HG02759 (cell line): ENCODE results near the gene TAS2R4.
"Not testable (repeated sequence)": the region's sequence is repeated elsewhere in the genome, so short reads cannot be mapped to it uniquely, and the experiment has no call there.

Source experiments
- ATAC-seq: cut with Tn5 transposase; IDR thresholded peaks from one replicate; pipeline ENCODE4 v1.9.1; 2021; ENCODE audit warnings: mild to moderate bottlenecking, moderate library complexity; ENCODE audit not compliant: unreplicated experiment

The TAS2R4 gene

GRCh38 chr7:141776374-141776773, at the start of gene TAS2R4:
Gene TAS2R4 (plus strand): TSS chr7:141776674. CDS start chr7:141778489, 1,815 bp downstream.
- no peak for ATAC-seq

- no peak for ATAC-seq
Measured at GRCh38 chr7:141729020-141729419, 47.5 kb upstream of the TAS2R4 start.

- no peak for ATAC-seq
Measured at GRCh38 chr7:141731476-141732149, 44.9 kb upstream of the TAS2R4 start.

GRCh38 chr7:141737118-141737835, 39.2 kb upstream of the TAS2R4 start:
- no peak for ATAC-seq

- peak; percentile 92 for ATAC-seq
Measured at GRCh38 chr7:141737836-141738591, 38.5 kb upstream of the TAS2R4 start, which contains the start of gene SSBP1. Gene SSBP1 (plus strand): TSS chr7:141738358. CDS start chr7:141739167, 809 bp downstream.

GRCh38 chr7:141738592-141739013, 37.9 kb upstream of the TAS2R4 start:
- no peak for ATAC-seq

GRCh38 chr7:141739250-141739649, 37.2 kb upstream of the TAS2R4 start:
- no peak for ATAC-seq

GRCh38 chr7:141742229-141742628, 34.2 kb upstream of the TAS2R4 start:
- no peak for ATAC-seq

- ATAC-seq = no peak
Measured at GRCh38 chr7:141744131-141744530, 32.3 kb upstream of the TAS2R4 start.

GRCh38 chr7:141748396-141748795, 28.1 kb upstream of the TAS2R4 start:
- no peak for ATAC-seq

- not testable (repeated sequence) for ATAC-seq
Measured at GRCh38 chr7:141751904-141752303, 24.6 kb upstream of the TAS2R4 start.

GRCh38 chr7:141752634-141753033, 23.8 kb upstream of the TAS2R4 start:
- no peak for ATAC-seq

GRCh38 chr7:141754939-141755338, 21.5 kb upstream of the TAS2R4 start:
- ATAC-seq = no peak

GRCh38 chr7:141763797-141764196, 12.7 kb upstream of the TAS2R4 start, which contains the start of gene TAS2R3:
Gene TAS2R3 (plus strand): TSS chr7:141764097. CDS start chr7:141764159, 62 bp downstream.
- no peak for ATAC-seq

- not testable (repeated sequence) for ATAC-seq
Measured at GRCh38 chr7:141770083-141770583, 6.3 kb upstream of the TAS2R4 start.

- peak; percentile 72 for ATAC-seq
Measured at GRCh38 chr7:141785706-141786552, 9.5 kb downstream of the TAS2R4 start.

- no peak for ATAC-seq
Measured at GRCh38 chr7:141788296-141788695, 11.8 kb downstream of the TAS2R4 start.

GRCh38 chr7:141789917-141790316, 13.4 kb downstream of the TAS2R4 start, which contains the start of gene TAS2R5:
Gene TAS2R5 (plus strand): TSS chr7:141790217. CDS start chr7:141790362, 145 bp downstream.
- no peak for ATAC-seq

- ATAC-seq = no peak
Measured at GRCh38 chr7:141792526-141792925, 16.1 kb downstream of the TAS2R4 start.

GRCh38 chr7:141820067-141820466, 43.6 kb downstream of the TAS2R4 start:
- no peak for ATAC-seq
